ENCODE results near the gene ANXA6. TPM values are rescaled to one million over a fixed set of nuclear protein-coding genes. Genes with fewer than 3 reads are reported as not detected.

Gene ANXA6
- total and polyA plus RNA-seq, 8 donors = 28.4 to 240 (median 88.2) TPM

DNA sequence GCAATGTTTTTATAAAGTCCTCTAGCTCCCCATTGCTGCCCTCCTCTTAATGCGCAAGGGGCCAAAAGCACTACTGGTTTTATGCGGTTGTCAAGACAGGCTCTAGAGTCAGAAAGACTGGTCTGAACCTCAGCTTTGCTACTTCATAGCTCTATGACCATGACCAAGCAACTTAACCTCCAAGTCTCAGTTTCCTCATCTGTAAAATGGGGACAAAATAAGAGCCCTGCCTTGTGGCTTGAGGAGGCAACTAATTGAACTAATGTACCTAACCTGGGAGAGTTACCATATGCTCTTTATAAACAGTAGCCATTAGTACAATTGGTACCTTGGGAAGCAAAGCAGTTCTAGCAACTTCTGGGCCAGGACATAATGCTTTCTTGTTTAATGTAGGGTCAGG lies 36.5 kb downstream of the ANXA6 start:
- TF ChIP-seq POLR2AphosphoS5 (IDR thresholded peaks at IDR 0.05) = no peak
- TF ChIP-seq CTCF (IDR thresholded peaks at IDR 0.05) = no peak
- no peak for TF ChIP-seq EP300 (IDR thresholded peaks at IDR 0.05)
- TF ChIP-seq POLR2A (IDR thresholded peaks at IDR 0.05) = no peak
- DNase-seq = no peak
- no peak overlapping the region for H3K4me3 ChIP-seq
- WGBS, 5 donors = 87 to 99% (median 92%) methylated on average over 2 of the region's 2 CpGs
- H3K4me1 ChIP-seq = peaks cover 10 to 57% (median 31%) of the 10 kb centered on the region in 4 donors
- H3K27me3 ChIP-seq = no peaks in the 10 kb centered on the region
- no peaks in the 10 kb centered on the region for H3K9me3 ChIP-seq
- peak overlapping the region in 1 of 5 donors; percentile 58 for H3K27ac ChIP-seq
- H3K36me3 ChIP-seq = peaks cover 44 to 97% (median 94%) of the 10 kb centered on the region in 4 donors
- intact Hi-C loops (cut with DNase I; ENCODE audit: low total_unique reads) = no loop called here

GRCh38 chr5:151118913-151119575 lies 38.5 kb downstream of the ANXA6 start:
- WGBS, 5 donors = 78 to 92% (median 79%) methylated on average over 6 to 7 of the region's 7 CpGs
- peaks cover 44 to 81% (median 80%) of the 10 kb centered on the region in 4 donors for H3K36me3 ChIP-seq

GRCh38 chr5:151115272-151115905 lies 42.2 kb downstream of the ANXA6 start:
- H3K9me3 ChIP-seq = no peaks in the 10 kb centered on the region
- peaks cover 0 to 23% (median 11%) of the 10 kb centered on the region in 4 donors for H3K4me1 ChIP-seq
- no peak for TF ChIP-seq EP300 (IDR thresholded peaks at IDR 0.05)
- TF ChIP-seq POLR2AphosphoS5 (IDR thresholded peaks at IDR 0.05) = peak in 1 of 3 donors; percentile 70
- peak in 6 of 7 experiments; percentile 34 to 97 (median 93) for TF ChIP-seq CTCF (IDR thresholded peaks at IDR 0.05)
- DNase-seq = peak; percentile 84 to 87
- H3K27ac ChIP-seq = peak overlapping the region in 2 of 5 donors; percentile 2 to 40
- intact Hi-C loops (cut with DNase I; ENCODE audit: low total_unique reads) = loop anchor here (5.0 kb wide), 1 partner anchor 63 kb away; no protein-coding TSS in a partner anchor
- peaks cover 24 to 78% (median 76%) of the 10 kb centered on the region in 4 donors for H3K36me3 ChIP-seq
- no peak overlapping the region for H3K4me3 ChIP-seq
- WGBS, 5 donors = 3 to 7% (median 5%) methylated on average over 7 of the region's 7 CpGs
- no peaks in the 10 kb centered on the region for H3K27me3 ChIP-seq

More at GRCh38 chr5:151118913-151119575, 38.5 kb downstream of the ANXA6 start:
- Histone ChIP-seq H3K9me3 (no peaks in the 10 kb centered on the region), H3K4me3 (no peak overlapping the region), H3K27me3 (no peaks in the 10 kb centered on the region), H3K4me1 (peaks cover 7 to 54% (median 26%) of the 10 kb centered on the region in 4 donors), H3K27ac (peak overlapping the region in 1 of 5 donors; percentile 58)
- no peak for DNase-seq
- intact Hi-C loops (cut with DNase I; ENCODE audit: low total_unique reads) = loop anchor here (5.0 kb wide), 1 partner anchor 67 kb away; no protein-coding TSS in a partner anchor
- no peak for TF ChIP-seq CTCF (IDR thresholded peaks at IDR 0.05)
- TF ChIP-seq POLR2A (IDR thresholded peaks at IDR 0.05) = no peak
- no peak for TF ChIP-seq EP300 (IDR thresholded peaks at IDR 0.05)
- TF ChIP-seq POLR2AphosphoS5 (IDR thresholded peaks at IDR 0.05) = no peak

DNA sequence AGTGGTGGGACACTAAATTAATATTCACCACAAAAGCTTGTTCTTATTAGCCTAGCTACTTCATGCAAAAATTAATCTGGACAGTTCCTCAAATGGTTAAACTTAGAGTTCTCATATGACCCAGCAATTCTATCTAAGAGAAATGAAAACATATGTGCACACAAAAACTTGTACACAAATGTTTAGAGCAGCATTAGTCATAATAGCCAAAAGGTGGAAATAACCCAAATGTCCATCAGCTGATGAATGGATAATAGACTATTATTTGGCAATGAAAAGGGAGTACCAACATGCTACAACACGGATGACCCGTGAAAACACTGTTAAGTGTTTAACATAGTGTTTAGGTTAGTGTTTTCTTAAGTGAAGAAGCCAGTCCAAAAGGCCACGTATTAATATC lies 43.9 kb downstream of the ANXA6 start:
- no peak for TF ChIP-seq POLR2A (IDR thresholded peaks at IDR 0.05)
- Histone ChIP-seq H3K4me3 (no peak overlapping the region), H3K36me3 (peaks cover 25 to 79% (median 77%) of the 10 kb centered on the region in 4 donors), H3K4me1 (peaks cover 6 to 23% (median 10%) of the 10 kb centered on the region in 4 donors), H3K9me3 (no peaks in the 10 kb centered on the region), H3K27ac (no peak overlapping the region), H3K27me3 (no peaks in the 10 kb centered on the region)
- no peak for DNase-seq
- intact Hi-C loops (cut with DNase I; ENCODE audit: low total_unique reads) = no loop called here
- WGBS, 5 donors = 60 to 84% (median 77%) methylated on average over 3 of the region's 3 CpGs

Data from stomach (tissue), 9 donors.